Activated naive CD4-positive, alpha-beta T cell treated with Interleukin-2 at 50 U/mL for 16 hours (primary cell): Measurements from ENCODE around the gene CSNK1D.
A peak's percentile ranks its signal among the peaks of the same experiment; 100 is the strongest.

Experiments
- DNase-seq: peaks from one replicate; pipeline ENCODE4 v3.0.0-alpha.2; 2020

CSNK1D gene

GRCh38 chr17:82249896-82250581, 23.5 kb downstream of the CSNK1D start:
- no peak for DNase-seq

GRCh38 chr17:82248815-82249674, 24.5 kb downstream of the CSNK1D start:
- DNase-seq: no peak

GRCh38 chr17:82247856-82248671, 25.4 kb downstream of the CSNK1D start:
- no peak for DNase-seq

- DNase-seq: no peak
Observed at GRCh38 chr17:82247182-82247823, 26.2 kb downstream of the CSNK1D start.

- DNase-seq: no peak
Observed at GRCh38 chr17:82246365-82247181, 26.9 kb downstream of the CSNK1D start.

- DNase-seq: no peak
Observed at GRCh38 chr17:82246040-82246364, 27.5 kb downstream of the CSNK1D start.

GRCh38 chr17:82245134-82246039, 28.1 kb downstream of the CSNK1D start:
- no peak for DNase-seq

GRCh38 chr17:82244413-82245133, 28.9 kb downstream of the CSNK1D start:
- no peak for DNase-seq

GRCh38 chr17:82243648-82244412, 29.7 kb downstream of the CSNK1D start:
- DNase-seq: no peak

GRCh38 chr17:82242977-82243647, 30.4 kb downstream of the CSNK1D start:
- no peak for DNase-seq

GRCh38 chr17:82242698-82242976, 30.9 kb downstream of the CSNK1D start:
- DNase-seq: no peak

GRCh38 chr17:82241926-82242697, 31.4 kb downstream of the CSNK1D start:
- no peak for DNase-seq

GRCh38 chr17:82241183-82241925, 32.1 kb downstream of the CSNK1D start:
- peak; percentile 58 for DNase-seq

GRCh38 chr17:82240506-82241182, 32.9 kb downstream of the CSNK1D start:
- DNase-seq: no peak

GRCh38 chr17:82239926-82240505, 33.5 kb downstream of the CSNK1D start:
- DNase-seq: no peak

- no peak for DNase-seq
Observed at GRCh38 chr17:82239401-82239925, 34.0 kb downstream of the CSNK1D start.
